RWPE2 (cell line): ENCODE results near the gene CFAP157.

Source experiments
- ATAC-seq: fragments of 200-7000 bp; cut with Tn5 transposase; 3 replicates; pipeline ENCODE4 v1.9.1; 2021; ENCODE audit warnings: low read depth
- DNase-seq: peaks from one replicate; pipeline ENCODE4 v3.0.0-alpha.2; 2020; ENCODE audit warnings: low spot score
- H3K27ac ChIP-seq: fragments of 450-650 bp; 2 replicates; pipeline ENCODE4 v1.5.1; 2017; ENCODE audit warnings: mild to moderate bottlenecking; ENCODE audit not compliant: poor library complexity, severe bottlenecking
- H3K27me3 ChIP-seq: fragments of 250-450 bp; sonication (Bioruptor Pico); 2 replicates; pipeline ENCODE4 v1.5.1; 2021; ENCODE audit warnings: mild to moderate bottlenecking, moderate library complexity; ENCODE audit not compliant: insufficient read depth, poor library complexity, severe bottlenecking
- H3K36me3 ChIP-seq: fragments of 250-450 bp; sonication (Bioruptor Pico); 2 replicates; pipeline ENCODE4 v1.5.1; 2020; ENCODE audit warnings: low read depth, mild to moderate bottlenecking, moderate library complexity
- H3K4me1 ChIP-seq: fragments of 250-450 bp; sonication (Bioruptor Pico); 2 replicates; pipeline ENCODE4 v1.5.1; 2021; ENCODE audit warnings: mild to moderate bottlenecking, moderate library complexity; ENCODE audit not compliant: insufficient read depth, poor library complexity, severe bottlenecking
- H3K4me3 ChIP-seq: fragments of 250-450 bp; sonication (Bioruptor Pico); 2 replicates; pipeline ENCODE4 v1.5.1; 2021; ENCODE audit warnings: mild to moderate bottlenecking, moderate library complexity; ENCODE audit not compliant: severe bottlenecking
- H3K9me3 ChIP-seq: fragments of 250-450 bp; sonication (Bioruptor Pico); 2 replicates; pipeline ENCODE4 v1.5.1; 2021; ENCODE audit warnings: mild to moderate bottlenecking, moderate library complexity; ENCODE audit not compliant: severe bottlenecking
- TF ChIP-seq, protein P1 (sequence below): fragments of 450-650 bp; IDR thresholded peaks from one replicate; pipeline ENCODE4 v1.5.1; 2017; ENCODE audit warnings: mild to moderate bottlenecking, moderate library complexity; ENCODE audit not compliant: poor library complexity, severe bottlenecking

Gene CFAP157

DNA sequence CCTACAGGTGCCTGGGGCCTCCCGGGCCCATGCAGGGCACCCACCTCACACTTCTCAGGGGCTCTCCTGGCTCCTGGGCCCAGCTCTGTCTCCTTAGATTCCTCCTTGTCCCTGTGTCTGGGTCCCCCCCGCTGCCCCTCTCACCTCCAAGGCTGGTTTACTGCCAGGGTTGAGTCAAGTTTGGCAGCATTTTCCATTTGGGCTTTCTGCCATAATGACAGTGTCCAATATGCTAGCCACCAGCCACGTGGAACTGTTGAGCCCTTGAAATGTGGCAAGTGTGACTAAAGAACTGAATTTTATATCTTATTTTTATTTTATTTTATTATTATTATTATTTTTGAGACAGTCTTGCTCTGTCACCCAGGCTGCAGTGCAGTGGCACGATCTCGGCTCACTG, 11.0 kb downstream of the CFAP157 start:
- DNase-seq, result no peak
- no peak overlapping the region for H3K4me3 ChIP-seq
- no peak for ATAC-seq
- no peaks in the 10 kb centered on the region for H3K36me3 ChIP-seq
- no peak overlapping the region for H3K27ac ChIP-seq
- no peaks in the 10 kb centered on the region for H3K27me3 ChIP-seq
- no peaks in the 10 kb centered on the region for H3K9me3 ChIP-seq
- H3K4me1 ChIP-seq, result peaks cover 10% of the 10 kb centered on the region
- TF ChIP-seq, protein P1, sequence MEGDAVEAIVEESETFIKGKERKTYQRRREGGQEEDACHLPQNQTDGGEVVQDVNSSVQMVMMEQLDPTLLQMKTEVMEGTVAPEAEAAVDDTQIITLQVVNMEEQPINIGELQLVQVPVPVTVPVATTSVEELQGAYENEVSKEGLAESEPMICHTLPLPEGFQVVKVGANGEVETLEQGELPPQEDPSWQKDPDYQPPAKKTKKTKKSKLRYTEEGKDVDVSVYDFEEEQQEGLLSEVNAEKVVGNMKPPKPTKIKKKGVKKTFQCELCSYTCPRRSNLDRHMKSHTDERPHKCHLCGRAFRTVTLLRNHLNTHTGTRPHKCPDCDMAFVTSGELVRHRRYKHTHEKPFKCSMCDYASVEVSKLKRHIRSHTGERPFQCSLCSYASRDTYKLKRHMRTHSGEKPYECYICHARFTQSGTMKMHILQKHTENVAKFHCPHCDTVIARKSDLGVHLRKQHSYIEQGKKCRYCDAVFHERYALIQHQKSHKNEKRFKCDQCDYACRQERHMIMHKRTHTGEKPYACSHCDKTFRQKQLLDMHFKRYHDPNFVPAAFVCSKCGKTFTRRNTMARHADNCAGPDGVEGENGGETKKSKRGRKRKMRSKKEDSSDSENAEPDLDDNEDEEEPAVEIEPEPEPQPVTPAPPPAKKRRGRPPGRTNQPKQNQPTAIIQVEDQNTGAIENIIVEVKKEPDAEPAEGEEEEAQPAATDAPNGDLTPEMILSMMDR, result no peak

DNA sequence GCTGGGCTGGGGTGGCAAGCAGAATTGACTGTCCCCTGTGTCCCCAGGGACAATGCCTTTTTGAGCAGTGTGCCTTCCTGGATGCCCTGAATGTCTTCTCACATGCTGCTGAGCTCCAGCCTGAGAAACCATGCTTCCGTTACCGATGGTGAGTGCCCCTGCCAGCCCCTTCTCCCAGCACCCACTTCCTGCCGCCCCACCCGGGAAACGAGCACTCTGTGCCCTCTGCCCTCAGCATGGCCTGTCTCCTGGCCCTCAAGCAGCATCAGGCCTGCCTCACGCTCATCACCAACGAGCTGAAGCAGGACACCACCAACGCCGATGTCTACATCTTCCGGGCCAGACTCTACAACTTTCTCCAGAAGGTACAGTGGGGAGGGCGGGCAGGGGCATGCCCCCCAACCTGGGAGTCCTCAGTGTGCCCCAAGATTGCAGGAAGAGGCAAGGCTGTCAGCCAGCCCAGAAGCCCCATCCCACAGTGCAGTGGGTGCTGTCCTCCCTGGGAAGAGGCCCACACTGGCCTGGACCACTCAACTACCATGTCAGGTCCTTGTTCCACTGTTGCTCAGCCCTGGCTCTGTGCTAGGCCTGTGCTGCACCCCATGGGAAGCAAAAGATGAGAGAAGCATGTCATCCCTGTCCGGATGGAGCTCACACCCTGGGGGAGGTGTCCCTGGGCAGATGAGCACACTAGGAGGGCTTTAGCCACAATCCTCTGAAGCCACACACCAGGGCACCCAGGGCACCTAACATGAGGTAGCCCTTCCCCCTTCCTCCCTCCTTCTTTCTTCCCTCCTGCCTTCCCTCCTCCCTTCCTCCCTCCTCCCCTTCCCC, 13.5 kb downstream of the CFAP157 start:
- no peak overlapping the region for H3K27ac ChIP-seq
- no peak overlapping the region for H3K4me3 ChIP-seq
- H3K9me3 ChIP-seq, result no peaks in the 10 kb centered on the region
- no peaks in the 10 kb centered on the region for H3K27me3 ChIP-seq
- TF ChIP-seq, protein P1, result no peak
- ATAC-seq (no peak), DNase-seq (peak; percentile 42)
- H3K4me1 ChIP-seq, result peaks cover 14% of the 10 kb centered on the region
- H3K36me3 ChIP-seq, result no peaks in the 10 kb centered on the region

DNA sequence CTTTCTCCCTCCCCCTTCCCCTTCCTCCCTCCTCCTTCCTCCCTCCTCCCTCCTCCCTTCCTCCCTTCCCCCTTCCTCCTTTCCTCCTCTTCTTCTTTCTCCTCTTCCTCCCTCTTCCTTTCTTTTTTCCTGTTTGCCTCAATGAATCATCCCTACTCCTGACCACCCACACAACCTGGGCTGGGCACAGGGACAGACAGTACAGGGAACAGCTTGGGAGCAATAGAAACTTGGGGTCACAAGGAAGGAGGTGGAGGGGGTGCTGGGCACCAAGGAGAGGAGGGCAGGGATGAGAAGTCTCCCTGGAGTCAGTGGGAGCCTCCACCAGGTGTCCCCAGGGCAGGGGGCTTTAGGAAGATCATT, 14.1 kb downstream of the CFAP157 start:
- TF ChIP-seq, protein P1, result no peak
- H3K36me3 ChIP-seq, result no peaks in the 10 kb centered on the region
- H3K27me3 ChIP-seq, result no peaks in the 10 kb centered on the region
- peak overlapping the region; percentile 53 for H3K27ac ChIP-seq
- peaks cover 14% of the 10 kb centered on the region for H3K4me1 ChIP-seq
- ATAC-seq, result no peak
- no peak for DNase-seq
- no peak overlapping the region for H3K4me3 ChIP-seq
- H3K9me3 ChIP-seq, result no peaks in the 10 kb centered on the region

DNA sequence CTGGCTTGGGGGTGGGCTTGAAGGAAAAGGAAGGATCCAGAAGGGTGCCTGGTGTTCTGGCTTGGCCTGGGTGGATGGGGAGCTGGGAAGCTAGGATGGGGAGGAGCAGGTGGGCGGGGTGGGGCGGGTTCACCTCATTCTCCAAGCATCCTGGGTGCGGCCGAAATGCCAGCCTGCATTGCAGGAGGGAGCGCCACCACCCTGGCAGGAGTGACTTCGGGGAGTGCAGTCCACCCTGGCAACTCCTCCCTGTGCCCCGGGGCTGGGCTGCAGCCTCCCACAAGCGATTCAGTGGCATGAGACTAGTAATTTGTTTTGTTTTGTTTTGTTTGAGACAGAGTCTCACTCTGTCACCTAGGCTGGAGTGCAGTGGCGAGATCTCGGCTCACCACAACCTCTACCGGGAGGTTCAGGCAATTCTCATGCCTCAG, 14.6 kb downstream of the CFAP157 start:
- H3K4me3 ChIP-seq, result no peak overlapping the region
- H3K27ac ChIP-seq, result peak overlapping the region; percentile 53
- H3K36me3 ChIP-seq, result no peaks in the 10 kb centered on the region
- H3K27me3 ChIP-seq, result no peaks in the 10 kb centered on the region
- DNase-seq, result peak; percentile 75
- TF ChIP-seq, protein P1, result peak; percentile 20
- ATAC-seq, result peak; percentile 74
- H3K9me3 ChIP-seq, result no peaks in the 10 kb centered on the region
- H3K4me1 ChIP-seq, result peaks cover 14% of the 10 kb centered on the region
